Mucosa of gallbladder (tissue), 1 donor: ENCODE results near the gene C17orf67. TPM values are rescaled to one million over a fixed set of nuclear protein-coding genes. Genes with fewer than 3 reads are reported as not detected.

Experiments used
- DNase-seq: peaks from one replicate; pipeline ENCODE4 v3.0.0-alpha.2; 2020; ENCODE audit warnings: low spot score
- total RNA-seq: library from RNA; stranded (reverse); gene quantifications from one replicate; pipeline ENCODE4 v1.2.1, GENCODE V29; 2021
- donor health status: DM: no; HTN: no; CAD: no.

Gene C17orf67
- total RNA-seq, 1 donor from 2014 or later = 5.1 TPM

- peak; percentile 56 for DNase-seq
These were observed 487 bp downstream of the C17orf67 start for GRCh38 chr17:56833057-56833808.

DNA sequence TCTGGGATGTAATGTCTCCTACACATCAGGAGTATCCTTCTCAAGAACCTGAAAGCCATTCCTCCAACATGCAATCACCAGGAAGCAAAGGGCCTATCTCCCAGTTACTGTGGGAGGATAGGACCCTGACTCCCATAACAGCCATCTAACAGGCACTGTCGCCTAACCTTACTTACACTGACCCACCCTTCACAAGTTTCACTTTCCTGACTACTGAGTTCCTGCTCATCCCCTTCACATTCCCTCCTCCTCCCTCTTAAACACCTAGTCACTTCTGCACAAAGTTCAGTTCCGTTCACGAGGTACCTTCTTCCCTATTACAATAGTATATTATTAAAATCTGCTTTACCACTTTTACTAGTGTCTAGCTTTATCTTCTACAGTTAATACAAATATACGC is 1.3 kb downstream of the C17orf67 start:
- no peak for DNase-seq

GRCh38 chr17:56831369-56832095 is 2.2 kb downstream of the C17orf67 start:
- no peak for DNase-seq

DNA sequence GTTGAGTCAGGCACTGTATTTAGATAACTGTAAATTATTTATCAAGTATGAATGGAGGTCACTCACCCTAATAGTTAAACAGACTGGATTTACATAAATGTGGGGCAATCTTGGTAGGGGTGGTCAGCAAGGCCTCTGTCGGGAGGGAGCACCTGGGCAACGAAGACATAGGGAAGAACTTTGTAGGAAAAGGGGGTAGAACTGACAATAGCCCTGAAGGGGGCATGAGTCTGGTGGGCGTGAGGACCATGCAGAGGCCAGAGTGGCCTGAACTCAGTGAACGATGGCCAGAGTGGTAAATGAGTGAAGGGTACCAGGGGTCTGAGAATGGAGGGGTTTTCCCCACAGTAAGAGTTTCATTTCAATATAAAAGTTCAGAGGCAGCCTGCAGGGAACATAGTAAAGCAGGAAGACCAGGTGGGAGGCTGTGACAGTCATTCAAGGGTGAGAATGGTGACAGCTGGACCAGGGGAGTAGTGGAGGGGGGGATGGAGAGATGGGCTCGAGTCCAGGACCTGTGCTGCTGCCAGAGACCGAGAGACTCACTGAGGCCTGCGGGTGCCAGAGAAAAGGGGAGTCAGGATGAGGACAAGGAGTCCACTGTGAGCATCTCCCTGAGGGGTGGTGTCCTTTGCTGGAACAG is 2.9 kb downstream of the C17orf67 start:
- no peak for DNase-seq

GRCh38 chr17:56826611-56827414 is 6.9 kb downstream of the C17orf67 start:
- DNase-seq = no peak

- DNase-seq = no peak
These were observed 9.2 kb downstream of the C17orf67 start for GRCh38 chr17:56824503-56824902.

DNA sequence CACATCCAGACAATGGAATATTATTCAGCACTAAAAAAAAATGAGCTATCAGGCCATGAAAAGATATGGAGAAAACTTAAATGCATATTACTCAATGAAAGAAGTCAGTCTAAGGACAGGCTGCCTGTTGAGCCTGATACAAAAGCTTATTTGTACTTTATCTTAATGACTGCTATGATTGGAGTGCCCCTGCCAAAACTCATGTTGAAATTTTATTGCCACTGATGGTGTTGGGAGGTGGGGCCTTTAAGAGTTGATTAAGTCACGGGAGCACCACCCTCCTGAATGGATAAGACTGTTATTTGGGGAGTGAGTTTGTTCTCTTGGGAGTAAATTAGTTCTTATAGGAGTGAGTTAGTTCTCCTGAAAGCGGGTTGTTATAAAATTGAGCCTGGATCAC is 9.9 kb downstream of the C17orf67 start:
- no peak for DNase-seq

DNA sequence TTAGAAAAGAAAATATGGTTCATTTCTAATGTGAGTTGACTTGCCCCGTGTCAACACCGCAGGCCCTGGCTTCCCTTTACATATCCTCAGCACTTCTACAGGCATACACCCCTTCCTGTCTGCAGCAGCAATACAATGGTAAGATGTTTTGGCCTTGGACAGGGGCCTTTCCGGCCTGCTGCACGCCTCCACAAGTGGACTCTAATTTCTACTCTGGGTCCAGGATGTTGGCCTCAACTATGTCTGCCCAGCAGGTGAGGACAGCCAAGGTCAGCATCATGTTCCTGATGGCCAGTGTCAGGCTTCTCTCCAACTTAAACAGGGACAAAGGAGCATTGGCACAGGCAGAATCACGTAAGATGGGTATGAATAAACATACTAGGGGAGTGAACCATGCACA is 11.0 kb downstream of the C17orf67 start:
- peak; percentile 28 for DNase-seq

GRCh38 chr17:56821847-56822534 is 11.7 kb downstream of the C17orf67 start:
- DNase-seq = no peak

GRCh38 chr17:56820207-56820606 is 13.5 kb downstream of the C17orf67 start:
- DNase-seq = no peak

GRCh38 chr17:56819431-56820145 is 14.1 kb downstream of the C17orf67 start:
- DNase-seq = peak; percentile 85

GRCh38 chr17:56819030-56819429 is 14.7 kb downstream of the C17orf67 start:
- DNase-seq = no peak

DNA sequence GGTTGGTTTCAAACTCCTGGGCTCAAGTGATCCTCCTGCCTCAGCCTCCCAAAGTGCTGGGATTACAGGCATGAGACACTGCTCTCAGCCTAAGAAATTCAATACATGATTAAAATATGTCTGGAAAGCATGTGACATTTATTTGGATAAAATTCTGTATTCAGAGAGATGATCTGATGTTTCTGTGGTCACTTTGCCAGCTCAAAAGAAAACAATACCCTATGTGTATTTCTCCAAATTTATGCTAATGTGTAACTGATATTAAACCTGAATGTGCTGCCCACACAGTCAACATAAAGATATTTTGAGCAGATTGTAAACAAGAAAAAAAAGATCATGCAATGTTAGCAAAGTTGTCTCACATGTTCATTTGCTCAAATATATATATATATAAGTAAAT is 16.7 kb downstream of the C17orf67 start:
- DNase-seq = no peak

DNA sequence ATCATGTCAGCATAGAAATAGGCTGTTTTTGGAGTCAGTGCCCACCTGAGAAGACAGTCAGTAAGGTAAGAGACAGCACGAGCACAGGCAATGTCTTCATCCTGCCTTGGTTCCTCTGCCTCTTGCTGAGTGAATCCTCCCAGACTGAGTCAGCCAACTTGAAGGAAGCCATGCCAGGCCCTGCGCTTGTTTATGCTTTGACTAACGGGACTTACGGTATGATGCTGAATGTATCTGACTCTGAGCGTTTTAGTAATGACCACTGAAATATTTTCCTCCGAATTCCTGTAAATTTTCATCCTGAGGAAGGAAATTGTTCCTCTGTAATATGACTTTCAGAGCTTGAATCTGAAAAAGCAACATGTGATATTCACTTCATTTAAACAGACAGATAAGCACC is 18.0 kb downstream of the C17orf67 start:
- DNase-seq = no peak

GRCh38 chr17:56812901-56813388 is 20.8 kb downstream of the C17orf67 start:
- DNase-seq = no peak

DNA sequence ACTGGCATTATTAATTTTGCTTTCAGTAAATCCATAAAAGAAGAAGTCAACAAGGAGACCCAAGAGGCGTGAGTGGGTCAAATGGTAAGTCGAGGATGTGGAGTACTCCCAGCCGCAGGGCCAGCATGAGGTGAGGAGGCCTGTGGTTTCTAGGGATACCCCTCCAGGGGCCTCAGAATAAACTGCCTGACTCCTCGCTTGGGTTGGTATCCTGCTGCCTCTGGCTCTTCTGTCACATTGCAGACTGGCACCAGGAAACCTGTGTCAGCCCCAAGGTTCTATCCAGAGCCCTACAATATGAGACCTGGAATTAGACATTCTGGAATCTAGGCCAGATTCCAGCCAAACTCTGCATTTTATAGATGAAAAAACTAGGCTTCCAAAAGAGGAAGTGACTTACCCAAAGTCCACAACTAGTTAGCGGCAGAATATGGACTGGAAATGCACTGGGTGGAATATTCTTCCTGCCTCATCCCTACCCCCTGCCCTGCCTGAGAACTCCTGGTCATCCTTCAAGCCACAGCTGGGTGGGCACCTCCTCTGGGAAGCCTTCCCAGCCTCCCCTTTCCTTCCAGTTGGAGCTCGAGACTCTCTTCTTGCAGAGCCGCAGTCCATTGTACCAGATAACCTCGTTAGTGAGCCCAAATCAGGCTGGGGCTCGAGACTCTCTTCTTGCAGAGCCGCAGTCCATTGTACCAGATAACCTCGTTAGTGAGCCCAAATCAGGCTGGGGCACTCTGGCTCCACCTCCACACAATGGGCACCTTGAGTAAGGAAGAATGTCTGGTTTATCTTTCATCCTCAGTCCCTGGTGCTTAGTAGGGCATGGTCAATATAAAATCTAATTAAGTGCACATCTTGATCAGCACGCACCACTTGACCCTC is 22.6 kb downstream of the C17orf67 start:
- no peak for DNase-seq

GRCh38 chr17:56810343-56810742 is 23.4 kb downstream of the C17orf67 start:
- no peak for DNase-seq

GRCh38 chr17:56809820-56810179 is 23.9 kb downstream of the C17orf67 start:
- no peak for DNase-seq

DNA sequence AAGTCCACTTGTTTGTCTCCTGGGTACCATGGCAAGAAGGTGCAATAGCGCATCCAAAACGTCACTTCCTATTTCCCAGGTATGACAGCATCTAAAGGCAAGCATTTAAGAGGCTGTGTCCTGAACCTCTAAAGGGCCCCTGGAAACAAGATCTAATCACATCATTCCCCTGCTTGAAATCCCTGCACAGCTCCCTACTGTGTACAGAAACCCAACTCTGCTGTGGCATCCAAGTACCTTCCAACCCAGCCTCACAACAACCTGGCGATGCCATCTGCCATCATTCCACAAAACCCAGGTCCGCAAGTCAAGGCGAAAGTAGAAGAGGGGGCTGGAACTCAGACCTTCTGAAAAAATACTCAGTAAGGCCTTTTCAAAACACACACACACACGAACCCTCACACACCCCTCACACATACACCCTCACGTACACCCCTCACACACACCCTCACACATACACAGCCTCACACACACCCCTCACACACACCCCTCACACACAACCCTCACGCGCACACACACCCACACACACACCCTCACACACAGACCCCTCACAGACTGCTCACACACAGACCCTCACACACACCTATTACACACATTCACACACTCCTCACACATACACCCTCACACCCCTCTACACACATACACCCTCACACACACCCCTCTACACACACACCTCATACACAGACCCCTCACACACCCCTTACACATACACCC is 24.5 kb downstream of the C17orf67 start:
- DNase-seq = no peak
